GM21381 (cell line): Measurements from ENCODE around the gene QPCT.
A peak's percentile ranks its signal among the peaks of the same experiment; 100 is the strongest.
"Not testable (repeated sequence)": the region's sequence is repeated elsewhere in the genome, so short reads cannot be mapped to it uniquely, and the experiment has no call there.

ENCODE experiments used
- ATAC-seq: cut with Tn5 transposase; IDR thresholded peaks from one replicate; pipeline ENCODE4 v1.9.1; 2021; ENCODE audit warnings: mild to moderate bottlenecking, moderate library complexity; ENCODE audit not compliant: unreplicated experiment

The QPCT gene

DNA sequence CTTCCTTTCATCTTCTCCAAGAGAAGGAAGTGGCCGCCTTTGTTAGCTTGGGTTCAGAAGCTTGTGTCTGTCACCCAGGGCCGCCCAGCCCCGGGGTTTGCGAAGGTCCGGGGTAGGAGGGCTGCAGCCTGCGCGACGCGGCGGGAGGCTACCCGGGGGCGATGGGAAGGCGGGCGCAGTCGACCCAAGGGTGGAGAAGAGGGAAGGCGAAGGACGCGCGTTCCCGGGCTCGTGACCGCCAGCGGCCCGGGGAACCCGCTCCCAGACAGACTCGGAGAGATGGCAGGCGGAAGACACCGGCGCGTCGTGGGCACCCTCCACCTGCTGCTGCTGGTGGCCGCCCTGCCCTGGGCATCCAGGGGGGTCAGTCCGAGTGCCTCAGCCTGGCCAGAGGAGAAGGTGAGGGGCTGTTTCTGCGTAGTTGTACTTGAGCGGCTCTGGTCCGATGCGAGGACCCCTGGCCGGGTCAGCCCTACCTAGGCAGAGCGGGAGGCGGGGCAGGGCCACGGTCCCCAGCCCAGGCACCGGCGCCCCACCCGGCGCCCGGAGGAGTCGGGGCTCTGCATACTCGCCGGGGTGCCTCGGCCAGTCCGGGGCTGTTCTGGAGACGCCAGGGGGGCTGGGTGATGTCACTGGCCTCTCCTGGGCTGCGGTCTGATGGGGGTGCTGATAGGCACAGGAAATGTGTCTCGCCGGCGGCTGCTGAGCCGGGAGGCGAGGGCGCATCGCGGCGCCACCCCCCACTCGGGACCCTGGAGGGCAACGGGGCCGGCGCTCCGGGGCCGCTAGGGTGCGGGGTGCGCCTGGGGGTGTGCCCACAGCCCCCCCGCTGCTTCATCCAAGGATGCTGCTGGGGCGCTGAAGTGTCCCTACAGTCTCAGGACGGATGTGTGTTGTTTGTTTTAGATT, at the start of gene QPCT:
Gene QPCT, plus strand, starts transcription at position 178 of the 909 bp plus-strand sequence. Its CDS starts 102 bp downstream, at position 280.
- no peak for ATAC-seq

DNA sequence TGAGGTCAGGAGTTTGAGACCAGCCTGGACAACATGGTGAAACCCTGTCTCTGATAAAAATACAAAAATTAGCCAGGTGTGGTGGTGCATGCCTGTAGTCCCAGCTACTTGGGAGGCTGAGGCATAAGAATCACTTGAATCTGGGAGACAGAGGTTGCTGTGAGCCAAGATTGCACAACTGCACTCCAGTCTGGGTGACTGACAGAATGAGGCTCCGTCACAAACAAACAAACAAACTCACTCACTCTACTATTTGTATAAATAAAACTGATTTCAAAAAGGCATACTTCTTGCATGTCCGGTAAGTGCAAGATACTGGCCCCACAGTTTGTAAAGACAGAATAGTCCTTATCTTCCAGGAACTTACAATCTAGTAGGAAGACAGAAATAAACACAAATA, 49.6 kb upstream of the QPCT start:
- ATAC-seq: not testable (repeated sequence)

- no peak for ATAC-seq
These were observed 48.9 kb upstream of the QPCT start for GRCh38 chr2:37295469-37296073.

DNA sequence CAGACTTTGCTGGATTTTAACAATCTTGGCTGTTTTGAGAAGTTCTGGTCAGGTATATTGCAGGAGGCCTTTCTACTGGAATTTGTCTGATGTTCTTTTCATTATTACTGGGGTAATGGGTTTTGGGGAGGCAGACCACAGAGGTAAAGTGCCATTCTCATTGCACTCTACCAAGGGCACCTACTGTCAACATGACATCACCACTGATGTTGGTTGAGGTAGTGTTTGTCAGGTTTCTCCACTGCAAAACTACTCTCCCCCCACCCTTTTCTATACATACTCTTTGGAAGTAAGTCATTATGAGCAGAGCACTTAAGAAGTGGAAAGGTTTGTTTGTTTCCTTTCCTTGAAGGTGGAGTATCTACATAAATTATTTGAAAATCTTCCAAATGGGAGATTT, 46.8 kb upstream of the QPCT start:
- no peak for ATAC-seq

DNA sequence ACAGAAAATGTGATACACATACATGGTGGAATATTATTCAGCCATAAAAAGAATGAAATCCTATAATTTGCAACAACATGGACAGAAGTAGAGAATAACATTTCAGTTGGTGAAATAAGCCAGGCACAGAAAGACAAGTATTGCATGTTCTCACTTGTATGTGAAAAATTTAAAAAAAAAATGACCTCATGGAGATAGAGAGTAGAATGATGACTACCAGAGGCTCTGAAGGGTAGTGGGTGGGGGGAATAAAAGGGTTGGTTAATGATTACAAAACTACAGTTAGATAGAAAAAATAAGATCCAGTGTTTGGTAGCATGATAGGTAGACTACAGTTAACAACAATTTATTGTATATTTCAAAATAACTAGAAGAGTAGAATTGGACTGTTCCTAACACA, 44.3 kb upstream of the QPCT start:
- no peak for ATAC-seq

DNA sequence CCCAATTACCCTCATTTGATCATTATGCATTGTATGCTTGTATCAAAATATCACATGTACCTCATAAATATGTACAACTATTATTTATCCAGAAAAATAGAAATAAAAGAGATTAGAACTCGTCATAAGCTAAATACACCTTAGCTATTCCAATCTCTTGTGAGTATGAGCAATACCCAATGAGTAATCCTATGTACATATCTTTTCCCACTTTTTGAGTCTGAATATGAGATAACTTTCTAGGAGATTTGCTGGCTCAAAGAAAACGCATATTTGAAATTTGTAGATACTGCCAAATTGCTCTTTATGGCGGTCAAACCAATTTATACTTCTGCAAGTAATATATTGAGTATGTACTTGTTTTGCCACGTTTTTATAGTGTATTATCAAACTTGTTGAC, 43.9 kb upstream of the QPCT start:
- no peak for ATAC-seq

- ATAC-seq: no peak
These were observed 43.0 kb upstream of the QPCT start for GRCh38 chr2:37301408-37301807.

DNA sequence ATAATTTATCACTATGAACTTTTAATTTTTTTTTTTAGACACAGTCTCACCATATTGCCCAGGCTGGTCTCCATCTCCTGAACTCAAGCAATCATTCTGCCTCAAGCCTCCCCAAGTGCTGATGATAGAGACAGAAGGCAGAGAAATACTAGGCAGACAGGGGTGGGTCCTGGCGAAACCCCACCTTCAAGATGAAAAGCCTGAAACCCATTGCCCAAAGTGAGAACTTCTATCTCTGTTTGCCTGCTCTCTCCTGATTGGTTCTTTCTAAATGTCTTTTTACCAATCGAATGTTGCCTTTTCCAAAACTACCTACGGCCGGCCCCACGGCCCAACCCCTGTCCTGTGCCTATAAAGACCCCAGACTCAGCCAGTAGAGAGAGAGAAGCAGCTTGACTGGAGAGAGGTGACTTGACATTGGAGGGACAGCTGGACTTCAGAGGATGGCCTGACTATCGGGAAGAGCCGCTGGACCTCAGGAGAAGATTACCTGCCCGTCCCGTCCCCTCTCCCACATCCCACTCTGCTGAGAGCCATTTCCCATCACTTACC, 41.7 kb upstream of the QPCT start:
- ATAC-seq: no peak

- no peak for ATAC-seq
These were observed 38.4 kb upstream of the QPCT start for GRCh38 chr2:37306024-37306423.

GRCh38 chr2:37307500-37307899, 36.9 kb upstream of the QPCT start:
- ATAC-seq: no peak

DNA sequence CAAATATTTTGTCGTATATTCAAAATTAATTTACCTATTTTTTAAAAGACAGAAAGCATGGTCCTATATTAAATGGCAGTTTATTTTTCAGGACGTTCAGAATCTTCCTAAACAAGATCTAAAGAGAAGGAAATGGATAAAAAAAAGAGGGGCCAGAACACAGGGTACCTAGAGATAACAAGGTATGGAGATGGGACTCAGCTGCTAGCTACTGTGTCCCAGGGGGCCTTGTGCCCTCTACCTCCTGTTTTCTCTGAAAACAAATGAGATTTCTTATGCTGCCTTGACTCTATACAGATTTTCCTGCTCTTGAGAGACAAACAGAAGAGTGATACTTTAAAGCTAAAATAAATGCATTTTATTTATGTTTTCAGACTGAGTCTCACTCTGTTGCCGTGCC, 29.1 kb upstream of the QPCT start:
- no peak for ATAC-seq

DNA sequence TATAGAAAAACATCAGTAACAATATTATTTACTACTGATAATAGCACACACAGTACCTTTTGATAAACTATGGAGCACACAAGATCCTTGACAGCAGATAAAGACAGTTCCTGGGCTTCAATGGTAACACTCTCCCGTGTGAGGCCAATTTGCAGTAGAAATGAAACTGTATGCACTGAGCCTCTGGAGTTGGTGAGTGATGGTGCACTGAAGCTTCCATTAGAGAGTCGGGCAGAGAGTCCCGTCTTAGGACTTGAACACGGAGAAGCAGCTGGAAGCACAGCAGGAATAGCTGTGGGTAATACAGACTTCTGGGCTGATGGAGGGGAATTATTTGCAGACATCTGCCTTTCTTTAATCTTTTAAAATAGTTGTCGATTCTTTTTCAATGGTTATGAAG, 28.2 kb upstream of the QPCT start:
- ATAC-seq: no peak

DNA sequence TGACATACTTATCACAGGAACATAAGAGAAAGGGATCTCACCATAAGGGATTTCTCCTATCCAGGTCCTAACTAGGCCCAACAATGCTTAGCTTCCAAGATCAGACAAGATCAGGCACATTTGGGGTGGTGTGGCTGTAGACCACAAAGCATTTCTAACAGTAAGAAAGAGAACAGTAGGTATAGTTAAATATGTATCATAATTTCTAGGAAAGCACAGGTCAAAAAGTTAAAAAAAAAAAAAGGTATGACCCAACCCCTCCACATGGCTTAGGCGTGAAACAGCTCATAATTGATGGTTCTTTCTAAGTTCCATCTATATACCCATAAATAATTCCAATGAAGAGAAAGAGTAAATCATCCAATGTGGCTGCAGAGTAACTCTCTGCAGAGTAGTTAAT, 26.7 kb upstream of the QPCT start:
- no peak for ATAC-seq

DNA sequence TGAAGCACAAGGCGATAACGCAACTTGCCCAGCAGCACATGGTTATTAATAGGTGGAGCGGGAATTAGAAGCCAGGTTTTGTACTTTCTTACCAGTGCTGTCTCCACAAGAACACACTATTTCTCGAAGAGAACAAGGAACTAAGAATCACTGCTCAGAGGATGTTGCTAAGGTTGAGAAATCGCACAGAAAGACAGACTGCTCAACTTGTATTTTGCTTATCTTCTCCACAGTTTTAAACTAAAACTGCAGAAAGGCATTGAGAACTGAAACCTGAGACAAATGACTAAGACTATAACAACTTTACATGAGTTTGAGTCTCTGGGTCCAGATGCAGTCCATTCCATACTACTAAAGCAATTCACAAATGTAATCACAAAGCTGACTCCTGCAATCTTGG, 26.0 kb upstream of the QPCT start:
- ATAC-seq: peak; percentile 83

DNA sequence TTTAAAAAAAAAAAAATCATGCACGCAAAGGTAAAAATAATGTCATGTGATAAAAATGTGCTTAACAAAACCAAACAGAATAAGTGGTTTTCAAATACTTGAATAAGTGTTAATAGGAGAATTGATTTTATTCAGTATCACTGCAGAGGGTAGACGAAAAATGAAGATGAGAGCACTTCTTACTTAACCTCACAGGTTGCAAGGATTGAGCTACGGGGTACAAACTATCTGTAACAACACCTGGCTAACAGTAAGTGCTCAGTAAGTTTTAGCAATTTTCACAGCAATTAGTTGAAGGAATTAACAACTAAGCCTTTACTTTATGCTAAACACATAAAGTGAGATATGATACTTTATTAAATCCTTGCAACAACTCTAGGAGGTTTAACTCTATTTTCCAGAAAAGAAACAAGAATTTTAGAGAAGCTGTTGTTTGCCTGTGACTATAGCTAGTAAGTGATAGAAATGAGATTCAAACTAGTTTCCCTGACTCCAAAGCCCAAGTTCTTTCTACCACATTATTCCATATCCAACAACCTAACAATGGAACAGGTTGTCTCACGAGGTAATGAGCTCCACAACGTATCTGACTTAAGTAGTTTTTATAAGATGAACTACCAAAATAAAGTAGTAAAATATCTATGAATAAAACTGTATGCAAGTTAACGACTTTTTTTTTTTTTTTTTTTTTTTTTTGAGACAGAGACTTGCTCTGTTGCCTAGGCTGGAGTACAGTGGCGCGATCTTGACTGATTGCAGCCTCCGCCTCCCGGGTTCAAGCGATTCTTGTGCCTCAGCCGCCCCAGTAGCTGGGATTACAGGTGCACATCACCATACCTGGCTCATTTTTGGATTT, 24.4 kb upstream of the QPCT start:
- ATAC-seq: no peak

DNA sequence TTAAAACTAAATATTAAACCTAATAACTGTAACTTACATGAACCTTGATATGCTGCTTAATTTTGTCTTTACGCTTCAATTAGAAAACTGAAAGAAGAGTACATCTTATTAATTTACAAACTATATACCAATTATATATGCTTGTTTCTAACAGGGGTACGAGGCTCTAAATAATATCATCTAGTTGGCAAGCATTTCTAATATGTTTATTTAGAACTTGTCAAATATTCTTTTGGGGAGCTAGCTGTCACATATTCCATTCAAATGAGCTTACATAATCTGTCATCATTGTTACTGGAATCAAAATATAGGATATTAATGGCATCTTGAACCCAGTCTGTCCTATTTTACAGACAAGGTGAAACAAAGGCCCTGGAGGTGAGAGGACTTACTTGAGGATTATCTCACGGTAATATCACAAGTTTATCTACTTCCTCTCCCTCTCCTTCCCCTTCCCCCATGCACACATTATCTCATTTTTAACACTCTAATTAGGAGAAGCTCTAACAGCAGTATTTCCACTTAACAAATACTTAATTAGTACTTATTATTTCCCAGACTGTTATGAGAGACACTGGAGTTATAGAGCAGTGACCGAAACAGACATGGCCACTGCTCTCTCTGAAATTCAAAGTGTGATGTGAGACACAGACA, 23.3 kb upstream of the QPCT start:
- ATAC-seq: no peak

DNA sequence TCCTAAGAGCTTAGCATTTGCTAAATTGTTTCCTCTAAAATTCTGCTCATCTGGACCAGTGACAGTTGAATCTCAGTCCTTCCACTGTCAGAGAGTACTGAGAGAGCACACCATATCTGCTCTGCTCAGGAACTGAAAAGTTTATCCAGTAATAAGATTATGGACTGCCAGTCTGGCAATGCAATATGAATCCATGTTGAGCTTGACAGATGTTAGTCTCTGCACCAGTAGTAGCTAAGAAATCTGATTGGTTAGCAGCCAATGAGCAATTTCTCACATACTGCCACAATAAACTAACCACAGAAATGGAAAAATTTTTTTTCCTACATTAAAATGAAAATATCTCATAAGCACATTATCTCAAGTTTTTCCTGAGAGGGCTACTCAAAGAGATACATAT, 22.1 kb upstream of the QPCT start:
- no peak for ATAC-seq

DNA sequence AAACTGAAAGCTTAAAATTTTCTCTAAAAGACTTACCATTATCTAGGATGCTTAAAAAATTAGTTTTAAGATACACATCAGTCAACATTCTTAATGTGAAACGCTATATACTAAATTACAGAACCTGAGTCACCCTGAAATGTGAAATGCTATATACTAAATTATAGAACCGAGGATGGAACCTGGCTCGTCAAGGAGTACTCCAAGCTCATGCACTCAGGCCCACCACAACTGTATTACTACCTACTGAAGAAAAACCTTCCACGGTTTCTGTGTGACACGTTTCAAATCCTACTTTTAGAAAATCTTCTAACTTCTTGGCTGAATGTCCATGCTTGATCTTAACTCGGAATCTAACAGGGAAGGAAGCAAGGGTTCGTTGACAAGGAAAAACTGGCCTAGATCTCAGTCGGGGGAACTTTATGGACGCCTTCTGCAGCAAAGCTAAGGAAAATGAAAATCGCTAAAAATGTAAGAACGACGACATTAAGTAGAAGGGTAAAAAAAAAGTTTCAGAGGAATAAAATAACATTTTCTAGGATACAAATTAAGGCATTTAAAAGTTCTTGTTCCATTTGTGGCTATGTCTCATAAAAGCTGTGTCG, 21.2 kb upstream of the QPCT start:
- ATAC-seq: no peak

DNA sequence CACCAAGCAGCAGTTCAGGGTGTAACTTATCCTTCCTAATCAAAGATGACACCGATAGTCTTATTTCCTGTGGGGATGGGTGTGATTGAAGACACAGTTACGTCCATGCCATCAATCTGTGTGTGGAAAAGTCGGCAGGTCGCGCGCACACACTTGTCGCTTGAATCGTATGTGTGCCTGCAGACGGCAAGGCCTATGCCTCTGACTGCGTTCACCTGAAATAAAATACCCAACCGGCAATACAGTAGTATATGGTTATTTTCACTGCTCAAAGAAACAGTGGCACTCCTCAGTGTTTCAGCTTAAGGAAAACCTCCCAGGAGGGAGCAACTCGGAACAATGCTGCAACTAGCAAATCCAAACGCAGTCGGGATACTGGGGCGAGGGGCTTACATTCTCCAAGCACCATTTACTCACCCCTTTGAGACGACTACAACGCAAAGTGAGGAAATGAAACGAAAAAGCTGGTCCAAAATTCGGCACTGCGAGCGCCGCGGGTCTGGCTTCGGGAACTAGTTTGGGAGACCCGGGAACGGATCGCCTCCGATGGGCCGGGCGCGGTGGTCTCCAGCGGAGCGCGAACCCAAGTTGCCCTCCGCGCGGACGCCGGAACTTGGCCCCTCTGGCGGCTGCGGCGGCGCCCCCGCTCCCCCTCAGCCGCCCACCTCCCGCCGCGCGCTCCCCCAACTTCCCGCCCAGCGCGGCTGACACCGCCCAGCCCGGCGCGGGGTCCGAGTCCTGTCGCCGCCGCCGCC, 20.5 kb upstream of the QPCT start:
- peak; percentile 26 for ATAC-seq

DNA sequence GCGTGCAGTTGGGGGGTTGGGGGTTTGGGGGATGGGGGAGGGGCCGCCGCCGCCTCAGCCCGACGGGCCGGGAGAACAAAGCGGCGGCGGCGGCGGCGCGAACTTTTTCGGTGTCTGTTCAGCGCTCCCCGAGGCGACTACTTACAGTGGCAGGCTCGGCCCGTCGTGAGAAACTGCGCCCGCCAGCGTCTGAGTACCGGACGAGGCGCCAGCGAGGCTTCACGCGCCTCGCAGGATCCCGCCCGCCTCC, 20.0 kb upstream of the QPCT start:
- ATAC-seq: no peak
